TTC549 (cell line): ENCODE results near the gene RGS11.

Experiments
- FAIRE-seq: peaks from 2 replicates; lab custom pipeline; 2012; peaks lifted over from hg19 to GRCh38; lab: Jason Lieb, UNC

RGS11 gene

DNA sequence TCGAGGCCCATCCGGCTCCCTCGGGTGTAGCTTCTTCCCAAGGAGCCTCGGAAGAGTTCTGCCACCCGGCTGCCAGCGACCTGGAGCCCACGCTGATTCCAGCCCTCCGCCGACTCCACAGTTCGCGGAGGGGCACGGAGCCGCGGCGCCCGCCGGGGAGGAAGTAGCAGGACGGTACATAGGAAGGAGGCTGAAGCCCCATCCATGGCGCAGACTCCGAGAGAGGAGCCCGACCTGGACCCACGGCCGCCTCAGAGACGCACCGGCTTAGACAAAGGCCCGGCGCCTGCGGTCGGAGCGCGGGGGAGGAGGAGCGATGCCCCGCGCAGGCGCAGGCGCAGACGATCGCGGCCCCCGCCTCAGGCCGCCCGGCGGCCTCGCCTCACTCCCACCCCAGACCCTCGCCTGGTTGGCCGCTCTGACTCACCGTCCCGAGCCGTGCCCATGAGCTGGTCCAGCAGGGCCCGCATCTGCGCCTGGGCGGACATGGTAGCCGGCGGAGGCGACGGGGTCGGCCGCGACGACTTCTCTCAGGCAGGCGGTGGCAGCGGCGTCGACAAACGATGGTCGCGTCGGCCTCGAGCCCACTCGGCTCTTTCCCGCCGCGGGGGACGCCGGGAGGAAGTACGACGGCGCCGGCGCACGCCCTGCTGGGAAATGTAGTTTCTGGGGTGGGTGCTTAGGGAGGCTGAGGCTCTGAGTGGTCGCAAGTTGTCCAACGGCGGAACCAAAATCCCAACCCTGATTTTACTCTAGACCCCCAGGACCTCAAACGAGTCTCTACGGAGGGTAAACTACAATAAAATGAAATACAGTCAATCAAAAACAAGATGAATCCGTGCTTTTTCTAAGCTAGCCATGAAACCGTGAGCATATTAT is 46.7 kb downstream of the RGS11 start, which contains the start of gene LUC7L:
Gene LUC7L, minus strand, starts transcription at position 598 of the 879 bp plus-strand sequence. Its CDS starts 110 bp downstream, at position 488.
- FAIRE-seq: no peak

- FAIRE-seq: no peak
Measured at GRCh38 chr16:228151-228851, 47.4 kb downstream of the RGS11 start.

DNA sequence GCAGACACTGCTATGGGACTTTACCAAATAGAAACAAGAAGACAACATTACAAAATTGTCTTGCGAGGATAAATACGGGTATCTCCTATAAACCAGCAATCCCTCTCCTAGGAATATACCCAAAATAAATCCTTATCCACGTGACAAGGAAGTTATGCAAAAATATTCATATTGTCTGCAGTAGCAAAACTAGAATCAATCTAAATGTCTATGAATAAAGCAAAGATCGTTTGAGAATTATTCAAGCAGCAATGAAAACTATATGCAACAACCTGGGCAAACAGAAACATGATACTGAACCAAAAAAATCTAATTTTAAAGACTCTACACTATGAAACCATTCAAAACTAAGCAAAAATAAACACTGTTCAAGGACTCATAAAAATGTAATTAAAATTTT is 55.7 kb downstream of the RGS11 start:
- FAIRE-seq: no peak
